ENCODE results near the gene URB2. TPM values are rescaled to one million over a fixed set of nuclear protein-coding genes. Genes with fewer than 3 reads are reported as not detected.
A peak's percentile ranks its signal among the peaks of the same experiment; 100 is the strongest.

URB2 gene
- polyA plus RNA-seq, 1 of the 3 experiments (the other 2 are of a cell fraction) = 8.2 TPM

GRCh38 chr1:229661897-229662296 lies 35.9 kb downstream of the URB2 start:
- POLR2A ChIA-PET = no interaction called here
- H3K79me2 ChIP-seq (ENCODE audit: insufficient read depth) = no peaks in the 10 kb centered on the region
- H3K9ac ChIP-seq = no peak overlapping the region
- CTCF ChIA-PET = interaction anchor here (0.6 to 2.2 kb wide), 40 partner anchors 11 to 650 kb away, joined by 3 to 17 read pairs (median 4); no protein-coding TSS in a partner anchor
- H4K20me1 ChIP-seq (ENCODE audit: insufficient read depth) = no peaks in the 10 kb centered on the region
- TF ChIP-seq GABPA (IDR thresholded peaks at IDR 0.05; ENCODE audit: low read depth) = no peak
- TF ChIP-seq REST (IDR thresholded peaks at IDR 0.05; ENCODE audit: low read depth, low read length) = no peak
- TF ChIP-seq FOSL2 (IDR thresholded peaks at IDR 0.05; ENCODE audit: borderline replicate concordance, low read depth) = no peak
- no peak for TF ChIP-seq USF2 (IDR thresholded peaks at IDR 0.05; ENCODE audit: borderline replicate concordance, low read depth, low read length)
- no peak for TF ChIP-seq EZH2phosphoT487 (IDR thresholded peaks at IDR 0.05; ENCODE audit: borderline replicate concordance, low read depth)
- no peak for TF ChIP-seq CHD2 (IDR thresholded peaks at IDR 0.05; ENCODE audit: low read length, partially characterized antibody)
- TF ChIP-seq IRF3 (IDR thresholded peaks at IDR 0.05; ENCODE audit: low read depth, low read length) = no peak
- TF ChIP-seq TAF1 (IDR thresholded peaks at IDR 0.05; ENCODE audit: borderline replicate concordance, low read depth, low read length) = no peak
- no peak for TF ChIP-seq PBX3 (IDR thresholded peaks at IDR 0.05)
- TF ChIP-seq YY1 (IDR thresholded peaks at IDR 0.05; ENCODE audit: low read depth) = no peak
- no peak for TF ChIP-seq GATA2 (CRISPR knock-in tag; IDR thresholded peaks at IDR 0.05)
- TF ChIP-seq SMC3 (IDR thresholded peaks at IDR 0.05; ENCODE audit: low read depth, low read length) = no peak
- TF ChIP-seq FOXJ3 (CRISPR knock-in tag; IDR thresholded peaks at IDR 0.05) = no peak
- no peak for TF ChIP-seq CTCF (IDR thresholded peaks at IDR 0.05)
- no peak for TF ChIP-seq MAX (IDR thresholded peaks at IDR 0.05; ENCODE audit: low read depth)
- TF ChIP-seq JUND (IDR thresholded peaks at IDR 0.05) = no peak
- TF ChIP-seq FOXM1 (IDR thresholded peaks at IDR 0.05; ENCODE audit: low read depth) = no peak
- no peak for TF ChIP-seq RFX5 (IDR thresholded peaks at IDR 0.05; ENCODE audit: low read length)
- no peak for TF ChIP-seq POLR2AphosphoS5 (IDR thresholded peaks at IDR 0.05; ENCODE audit: low read depth, low read length)
- no peak for TF ChIP-seq EP300 (IDR thresholded peaks at IDR 0.05; ENCODE audit: borderline replicate concordance in 1 of 2, low read depth in 1 of 2, low read length in 1 of 2)
- H3K27ac ChIP-seq (ENCODE audit: low read depth in 2 of 2, low read length in 1 of 2) = 0 out of 4 replicates have a peak overlapping the region, but pooled peaks of 1 of the 2 experiments have one; percentile 4
- H3K4me2 ChIP-seq = no peak overlapping the region
- peaks cover 0 to 34% of the 10 kb centered on the region in 2 experiments; a peak in 2 of 4 replicates for H3K4me1 ChIP-seq (ENCODE audit: control insufficient read depth in 1 of 2, insufficient read depth in 2 of 2, low read depth in 1 of 2, low read length in 1 of 2)
- no peaks in the 10 kb centered on the region for H3K27me3 ChIP-seq (ENCODE audit: insufficient read depth)
- no peaks in the 10 kb centered on the region for H3K9me3 ChIP-seq
- no peak overlapping the region for H2AFZ ChIP-seq (ENCODE audit: low read depth)
- 99% methylated on average over 5 of the region's 8 CpGs for WGBS (ENCODE audit: low lambda C conversion rate)
- peaks cover 27 to 53% of the 10 kb centered on the region in 2 experiments for H3K36me3 ChIP-seq (replicated peaks in 1 of 2; ENCODE audit: control insufficient read depth in 1 of 2, insufficient read depth in 2 of 2, low read length in 1 of 2)
- H3K9me2 ChIP-seq = no peaks in the 10 kb centered on the region
- no peak overlapping the region for H3K4me3 ChIP-seq (ENCODE audit: low read depth in 2 of 2, low read length in 1 of 2)
- H3F3A ChIP-seq (replicated peaks; ENCODE audit: insufficient read depth) = no peaks in the 10 kb centered on the region
- DNase-seq = no peak

All from SK-N-SH (cell line).